A172 (cell line): ENCODE results near the gene PCDH9. TPM values are rescaled to one million over a fixed set of nuclear protein-coding genes. Genes with fewer than 3 reads are reported as not detected.
"Not testable (repeated sequence)": the region's sequence is repeated elsewhere in the genome, so short reads cannot be mapped to it uniquely, and the experiment has no call there.

Source experiments
- DNase-seq: peaks from one replicate; pipeline ENCODE4 v3.0.0-alpha.2; 2015; ENCODE audit warnings: low spot score
- total RNA-seq: library from RNA; depleted of rRNA; stranded (reverse); fragments of >200 nt; shearing (Covaris generic); gene quantifications from 2 replicates; pipeline ENCODE4 v1.2.3, GENCODE V29; 2014

The PCDH9 gene
- total RNA-seq, 1 experiment from 2014 or later: 0.02 TPM

DNA sequence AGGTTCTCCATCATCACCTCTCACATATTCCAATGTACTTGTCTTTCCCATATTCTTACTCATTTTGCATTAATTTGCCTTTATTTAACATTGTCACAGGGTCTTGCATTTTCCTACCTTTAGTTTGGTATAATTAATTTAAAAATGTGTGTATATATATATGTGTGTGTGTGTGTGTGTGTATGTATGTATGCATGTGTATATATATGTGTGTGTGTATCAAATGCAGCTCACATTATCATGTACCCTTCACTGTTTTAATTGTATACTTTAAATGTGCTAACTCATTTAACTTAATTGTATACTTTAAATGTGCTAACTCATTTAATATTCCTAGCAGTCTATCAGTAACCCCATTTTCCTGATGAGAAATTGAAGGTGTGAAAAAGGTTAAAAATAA lies 104.5 kb downstream of the PCDH9 start:
- DNase-seq: no peak

DNA sequence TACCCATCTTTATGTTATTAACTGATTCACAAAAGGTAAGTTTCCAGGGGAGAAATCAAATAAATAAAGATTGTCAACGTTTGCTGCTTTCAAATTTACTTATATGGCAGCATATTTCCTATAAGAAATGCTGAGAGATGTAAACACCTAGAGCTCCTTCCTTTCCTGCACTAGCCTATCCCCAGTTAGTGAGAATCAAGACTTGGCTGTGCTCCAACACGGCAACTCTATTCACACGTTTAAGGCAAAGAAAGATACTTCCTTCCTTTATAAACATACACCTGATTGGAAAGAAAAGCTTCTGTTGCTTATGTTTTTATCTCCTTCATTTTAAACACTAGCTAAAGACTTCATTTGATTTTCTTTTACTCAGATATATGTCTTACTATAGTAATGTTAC lies 107.0 kb downstream of the PCDH9 start:
- no peak for DNase-seq

DNA sequence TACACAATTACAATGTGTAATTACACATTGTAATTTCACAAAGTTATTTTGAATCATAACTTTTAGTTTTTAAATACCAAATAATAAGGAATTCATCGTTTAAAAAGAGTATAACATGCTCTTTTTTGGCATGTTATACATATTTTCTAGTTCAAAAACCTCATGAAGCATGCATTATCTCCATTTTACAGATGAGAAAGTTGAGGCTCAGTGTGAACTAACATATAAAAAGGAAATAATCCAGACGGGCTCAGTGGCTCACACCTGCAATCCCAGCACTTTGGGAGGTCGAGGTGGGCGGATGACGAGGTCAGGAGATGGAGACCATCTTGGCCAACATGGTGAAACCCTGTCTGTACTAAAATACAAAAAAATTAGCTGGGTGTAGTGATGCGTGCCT lies 107.9 kb downstream of the PCDH9 start:
- no peak for DNase-seq

DNA sequence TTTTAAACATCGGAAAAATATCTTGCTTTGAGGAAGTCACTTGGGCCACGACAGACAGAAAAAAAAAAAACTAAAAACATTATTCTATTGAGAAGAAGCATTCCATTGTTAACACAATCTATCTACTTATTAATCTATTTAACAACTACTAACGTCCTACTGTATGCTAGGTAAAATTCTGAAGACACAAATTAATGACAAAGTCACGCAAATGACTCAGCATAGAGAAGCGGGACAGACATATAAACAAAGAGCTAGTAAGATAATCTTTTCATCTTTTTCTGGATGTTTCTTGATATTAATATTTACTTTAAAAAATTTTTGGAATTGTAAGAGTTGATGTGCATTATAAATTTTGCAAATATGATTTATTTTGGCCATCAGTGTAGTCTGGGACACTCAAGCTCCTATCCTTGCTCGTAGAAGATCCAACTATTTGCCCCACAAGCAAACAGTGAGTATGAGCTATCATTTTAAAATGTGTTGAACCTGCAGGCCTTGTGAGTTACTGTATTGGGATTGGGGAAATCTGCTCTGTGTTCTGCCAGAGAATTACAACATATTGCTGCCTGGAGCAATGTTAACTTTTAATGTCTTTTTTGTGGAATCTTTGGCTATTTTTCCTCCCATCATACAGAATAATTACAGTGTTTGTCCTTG lies 109.1 kb downstream of the PCDH9 start:
- no peak for DNase-seq

DNA sequence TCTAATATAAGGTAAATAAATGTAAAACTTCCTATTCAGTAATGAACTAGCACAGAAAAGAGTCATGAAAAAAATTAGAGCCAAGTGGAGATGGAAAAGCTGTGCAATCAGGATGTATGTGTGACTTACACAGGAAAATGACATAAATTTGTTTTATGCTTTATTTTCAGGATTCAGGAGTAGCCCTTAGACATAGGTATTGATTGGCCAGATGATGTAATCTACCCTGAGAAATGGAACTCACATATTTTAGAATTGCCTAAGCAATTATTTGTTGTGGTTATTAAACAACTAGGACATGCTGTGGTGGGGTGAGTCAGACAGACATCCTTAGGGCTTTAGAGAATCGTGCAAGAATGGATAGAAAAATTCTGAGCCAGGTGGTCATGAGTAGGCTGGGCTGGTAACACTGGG lies 110.6 kb downstream of the PCDH9 start:
- no peak for DNase-seq

DNA sequence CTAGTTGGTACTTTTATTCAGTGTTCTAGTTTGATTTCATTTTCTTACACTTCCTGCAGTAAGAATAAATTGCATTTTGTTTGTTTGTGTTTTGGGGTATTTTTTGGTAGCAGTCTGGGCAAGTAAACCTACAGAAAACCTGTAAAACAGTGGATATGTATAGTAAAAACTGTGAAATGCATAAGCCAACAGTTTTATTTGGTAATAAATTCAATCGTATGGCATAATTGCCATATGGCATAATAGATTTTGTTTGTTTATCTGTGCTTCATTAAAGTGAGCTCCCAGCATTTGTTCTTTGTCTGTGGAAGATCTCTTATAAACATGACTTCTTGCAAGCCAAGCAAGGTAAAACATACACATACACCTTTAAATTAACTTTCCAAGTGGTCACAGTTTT lies 111.9 kb downstream of the PCDH9 start:
- no peak for DNase-seq

DNA sequence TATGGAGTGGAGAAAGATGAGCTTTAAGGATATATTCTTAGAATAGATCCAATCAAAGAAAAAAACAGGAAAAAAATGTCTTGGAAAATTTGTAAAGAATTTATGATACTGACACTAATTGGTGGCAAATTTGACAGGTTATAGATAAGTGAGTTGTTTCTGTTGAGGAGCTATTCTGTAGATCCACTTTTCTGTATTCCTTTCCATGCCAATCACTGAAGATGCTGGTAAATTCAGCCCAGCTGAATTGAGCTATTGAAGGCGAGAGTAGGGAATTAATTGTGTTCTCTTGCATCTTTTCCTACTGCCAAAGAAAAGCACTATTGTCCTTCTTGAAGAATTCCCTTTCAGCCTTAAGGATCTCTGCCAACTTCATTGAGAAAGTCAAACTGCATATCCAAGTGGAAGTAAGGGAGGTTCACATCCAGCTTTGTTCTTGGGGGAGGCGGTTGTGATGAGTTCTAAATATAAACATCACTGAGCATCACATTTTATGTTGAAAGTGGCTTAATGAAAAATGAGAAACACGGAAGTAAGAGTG lies 113.1 kb downstream of the PCDH9 start:
- no peak for DNase-seq

DNA sequence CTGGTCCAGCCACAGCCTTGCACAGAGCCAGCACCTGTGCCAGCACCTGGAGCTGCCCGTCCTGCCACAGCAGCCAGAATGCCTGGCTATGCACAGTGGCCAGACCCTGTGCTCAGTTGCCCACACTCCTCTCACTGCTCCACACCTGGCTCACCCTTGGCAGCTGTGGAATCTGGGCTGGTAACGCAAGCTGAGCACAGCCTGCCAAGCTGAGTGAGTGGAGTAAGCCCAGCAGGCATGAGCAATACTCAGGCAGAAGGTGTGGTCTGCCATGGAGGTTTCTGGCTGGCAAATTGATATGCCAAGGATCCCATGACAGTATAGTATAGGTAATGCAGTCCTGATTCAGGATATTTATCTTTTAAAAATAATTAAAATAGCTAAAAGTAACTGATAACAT lies 122.2 kb downstream of the PCDH9 start:
- DNase-seq: no peak

DNA sequence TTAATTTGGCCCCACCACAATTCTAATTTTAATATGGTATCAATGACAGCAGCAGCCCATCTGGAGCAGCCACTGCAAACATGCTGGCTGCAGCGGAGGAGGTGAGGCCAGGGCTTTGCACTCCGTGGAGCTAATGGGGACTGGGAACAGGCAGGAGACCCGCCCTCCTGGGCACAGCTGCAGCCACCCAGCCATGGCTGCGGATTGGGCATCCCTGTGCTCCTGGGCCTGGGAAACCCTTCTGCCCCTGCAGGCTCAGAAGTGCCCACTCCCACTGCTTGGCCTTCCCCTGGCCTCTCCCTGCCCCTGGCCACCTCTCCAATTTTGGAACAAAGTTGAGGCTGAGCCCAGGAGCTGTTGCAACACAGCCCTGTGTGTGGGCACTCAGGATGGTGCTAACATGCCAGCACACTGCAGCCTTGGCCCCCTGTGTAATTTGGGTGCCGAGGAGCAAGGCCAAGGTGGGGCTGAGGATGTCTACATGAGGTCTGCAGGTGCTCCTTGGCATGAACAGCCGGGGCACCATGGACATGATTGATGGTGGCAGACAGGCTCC lies 123.6 kb downstream of the PCDH9 start:
- DNase-seq: no peak

DNA sequence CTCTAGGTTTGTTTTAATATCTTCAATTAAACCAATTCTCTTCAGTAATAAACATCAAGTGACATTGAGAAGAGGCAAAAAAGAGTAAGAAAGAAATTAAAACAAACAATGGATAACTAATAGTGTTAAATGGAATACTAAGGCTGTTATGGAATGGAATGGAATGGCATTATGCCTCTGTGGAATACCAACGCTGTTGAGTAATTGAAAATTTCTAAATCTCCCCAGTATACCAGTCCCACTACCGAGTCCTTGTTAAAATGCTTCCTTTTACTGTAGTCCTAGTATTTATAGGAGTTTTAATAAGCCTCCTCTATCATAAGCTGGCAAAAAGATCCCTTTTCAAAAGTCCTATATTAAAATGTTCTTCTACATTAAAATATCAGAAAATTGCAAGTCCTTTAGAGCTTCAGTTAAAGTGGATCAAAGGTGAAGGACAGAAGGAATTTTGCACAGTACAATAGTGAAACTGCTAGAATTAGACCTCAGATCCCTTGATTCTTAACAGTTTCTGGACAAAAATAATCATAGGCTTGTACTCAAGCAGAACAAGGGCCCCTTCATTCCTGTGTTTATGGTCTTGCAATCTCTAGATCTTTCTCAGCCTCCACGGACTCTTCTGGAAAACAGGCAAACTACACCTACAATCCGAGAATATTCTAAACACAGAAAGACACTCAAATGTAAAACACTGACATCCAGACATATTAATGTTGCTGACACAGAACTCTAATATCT lies 128.2 kb downstream of the PCDH9 start:
- DNase-seq: no peak

DNA sequence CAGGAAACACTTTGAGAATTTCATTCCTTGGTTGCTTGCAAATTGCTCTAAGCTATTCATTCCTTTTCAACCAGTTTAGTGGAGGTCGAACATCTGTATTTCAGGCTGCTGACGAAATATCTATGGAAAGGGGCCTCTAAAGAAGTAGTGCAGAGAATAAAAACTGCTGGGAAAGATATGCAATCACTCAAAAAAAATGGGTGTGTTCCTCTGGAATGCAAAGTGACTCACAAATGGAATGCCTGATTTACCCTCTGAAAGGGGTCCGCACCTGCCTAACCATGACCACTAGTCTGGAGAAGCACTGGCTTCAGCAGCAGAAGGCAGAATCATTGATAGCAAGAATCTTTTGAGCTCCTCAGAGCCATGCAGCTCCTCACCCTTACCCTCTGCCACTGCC lies 129.4 kb downstream of the PCDH9 start:
- DNase-seq: no peak

DNA sequence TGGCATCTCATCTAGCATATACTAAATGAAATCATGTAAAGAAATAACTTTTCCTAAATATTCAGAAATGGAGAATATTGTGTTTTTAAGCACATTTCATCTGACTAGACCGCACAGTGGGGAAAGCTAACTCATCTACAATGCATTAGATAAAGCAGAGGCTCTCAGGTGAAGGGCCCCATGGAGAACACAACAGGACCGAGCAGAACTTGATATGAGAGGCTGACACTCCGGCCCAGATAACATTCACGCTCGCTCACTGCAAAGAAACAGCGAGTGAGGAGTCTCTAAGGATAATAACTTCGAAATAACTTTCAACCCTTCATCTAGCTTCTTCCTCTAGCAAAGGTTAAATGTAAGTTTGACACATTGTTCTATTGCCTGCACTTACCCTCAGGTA lies 130.6 kb downstream of the PCDH9 start:
- DNase-seq: no peak

DNA sequence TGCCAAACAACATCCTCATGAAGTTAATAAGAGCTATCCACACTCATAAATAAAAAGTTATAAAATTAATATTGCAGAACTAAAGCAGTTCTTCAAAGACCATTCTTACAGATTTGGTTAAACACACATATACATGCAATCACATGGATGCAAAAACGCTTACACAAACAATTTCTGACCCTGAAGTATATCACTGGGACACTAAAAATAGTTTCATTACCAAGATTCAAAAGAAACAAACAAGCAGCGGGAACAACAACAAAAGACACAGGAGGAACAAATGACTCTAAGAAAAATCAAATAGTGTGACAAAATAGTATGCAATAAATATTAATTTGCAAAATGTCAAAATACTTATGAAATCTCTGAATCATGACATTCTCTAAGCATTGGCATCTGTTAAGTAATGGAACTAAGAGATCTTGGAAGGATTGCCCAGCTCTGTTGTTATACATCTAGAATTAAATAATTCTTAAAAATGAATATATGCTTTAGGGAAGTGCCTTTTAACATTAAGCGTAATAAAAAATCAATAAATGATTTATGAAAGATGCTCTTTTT lies 132.2 kb downstream of the PCDH9 start:
- no peak for DNase-seq

DNA sequence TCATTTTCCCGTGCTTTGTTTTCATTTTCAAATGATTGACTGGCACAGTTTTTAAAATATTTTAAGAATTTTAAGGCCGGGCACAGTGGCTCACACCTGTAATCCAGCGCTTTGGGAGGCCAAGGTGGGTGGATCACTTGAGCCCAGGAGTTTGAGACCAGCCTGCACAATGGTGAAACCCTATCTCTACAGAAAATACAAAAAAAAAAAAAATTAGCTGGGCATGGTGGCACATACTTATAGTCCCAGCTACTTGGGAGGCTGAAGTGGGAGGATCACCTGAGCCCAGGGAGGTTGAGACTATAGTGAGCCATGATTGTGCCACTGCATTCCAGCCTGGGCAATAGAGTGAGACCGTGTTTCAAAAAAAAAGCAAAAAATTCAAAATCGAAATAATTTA lies 133.2 kb downstream of the PCDH9 start:
- not testable (repeated sequence) for DNase-seq

DNA sequence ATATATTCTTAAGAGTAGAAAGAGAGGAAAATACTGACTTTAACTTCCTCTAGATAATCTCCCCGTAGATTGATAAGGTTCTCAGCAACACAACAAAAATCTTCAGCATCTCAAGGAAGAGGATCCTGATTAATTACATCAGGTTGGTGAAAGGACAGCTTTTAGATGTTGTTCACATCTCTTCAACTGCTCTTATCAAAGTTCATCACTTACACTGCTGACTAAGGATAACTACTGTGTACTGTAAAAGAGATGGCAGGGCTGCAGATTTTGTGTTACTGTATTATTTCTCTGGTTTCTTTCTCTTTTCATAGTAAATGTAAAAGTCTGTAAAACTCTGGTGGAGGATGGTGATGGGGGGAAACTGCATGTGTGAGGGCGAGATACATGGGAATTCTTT lies 133.7 kb downstream of the PCDH9 start:
- no peak for DNase-seq

DNA sequence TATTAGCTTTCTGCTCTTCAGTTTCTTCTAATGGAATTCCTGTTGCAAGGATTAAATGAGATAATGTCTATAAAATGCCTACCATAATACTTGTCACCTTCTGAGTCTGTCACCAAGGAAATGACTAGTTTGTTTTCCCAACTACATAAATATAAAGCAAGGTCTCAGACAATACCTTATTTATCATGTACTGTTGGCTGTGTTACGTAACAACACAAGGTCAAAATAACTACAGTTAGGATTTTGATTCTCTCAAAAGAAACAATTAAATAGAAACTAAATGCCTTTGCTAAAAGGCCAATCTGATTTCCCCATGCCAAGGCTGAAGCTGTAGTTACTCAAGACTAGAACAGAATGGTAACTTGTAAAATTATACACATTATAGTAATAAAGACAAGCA lies 134.5 kb downstream of the PCDH9 start:
- no peak for DNase-seq

DNA sequence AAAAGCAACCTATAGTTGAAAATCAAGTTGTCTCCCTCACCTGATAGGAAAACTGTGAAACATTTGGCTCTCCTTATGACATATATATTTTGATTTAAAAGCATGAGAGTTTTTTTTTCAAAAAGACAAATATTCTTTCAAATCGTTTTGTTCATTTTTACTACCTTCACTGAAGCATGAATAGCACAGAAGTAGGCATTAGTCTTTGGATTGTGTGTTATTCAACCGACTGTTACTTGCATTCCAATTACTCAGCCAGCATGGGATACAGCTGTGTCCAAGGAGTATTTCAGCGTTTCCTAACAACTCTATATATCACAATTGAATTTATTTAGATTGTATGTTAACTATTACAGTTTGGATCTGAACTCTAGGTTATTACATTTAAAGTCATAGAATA lies 135.2 kb downstream of the PCDH9 start:
- no peak for DNase-seq

DNA sequence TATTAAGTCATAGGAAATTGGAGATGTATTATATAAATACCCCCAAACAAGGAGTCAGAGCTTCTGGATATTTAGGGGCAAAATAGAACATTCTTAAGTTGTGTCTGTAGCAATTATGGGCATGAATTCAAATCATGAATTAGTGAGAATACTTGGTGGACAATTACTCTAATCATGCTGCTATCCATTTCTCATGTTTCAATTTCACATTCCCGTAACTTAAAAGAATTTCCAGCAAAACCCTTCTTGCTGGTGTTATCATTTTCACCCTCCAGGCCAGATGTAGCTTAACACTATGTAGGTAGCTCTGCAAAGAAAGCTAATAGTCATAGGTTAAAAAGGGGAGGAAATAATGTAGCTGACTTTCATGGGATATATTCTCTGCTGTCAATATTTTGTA lies 136.1 kb downstream of the PCDH9 start:
- no peak for DNase-seq

DNA sequence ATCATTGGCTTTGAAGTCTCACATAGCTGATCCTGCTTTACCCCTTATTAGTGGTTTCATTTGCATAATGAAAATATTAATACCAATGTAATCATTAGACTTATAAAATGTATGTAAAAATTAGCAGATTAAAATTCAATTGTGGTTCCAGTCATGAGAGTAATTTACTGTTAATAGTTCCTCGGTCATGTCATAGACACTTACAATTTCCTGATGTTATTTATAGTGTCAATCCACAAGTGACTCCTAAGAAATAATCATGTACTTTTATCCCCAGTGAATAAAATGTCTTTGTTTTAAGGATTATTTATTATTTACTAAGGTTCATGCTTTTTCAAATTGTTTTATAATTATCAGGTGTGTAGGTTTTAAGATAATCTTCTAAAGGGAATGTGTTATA lies 138.5 kb downstream of the PCDH9 start:
- no peak for DNase-seq

DNA sequence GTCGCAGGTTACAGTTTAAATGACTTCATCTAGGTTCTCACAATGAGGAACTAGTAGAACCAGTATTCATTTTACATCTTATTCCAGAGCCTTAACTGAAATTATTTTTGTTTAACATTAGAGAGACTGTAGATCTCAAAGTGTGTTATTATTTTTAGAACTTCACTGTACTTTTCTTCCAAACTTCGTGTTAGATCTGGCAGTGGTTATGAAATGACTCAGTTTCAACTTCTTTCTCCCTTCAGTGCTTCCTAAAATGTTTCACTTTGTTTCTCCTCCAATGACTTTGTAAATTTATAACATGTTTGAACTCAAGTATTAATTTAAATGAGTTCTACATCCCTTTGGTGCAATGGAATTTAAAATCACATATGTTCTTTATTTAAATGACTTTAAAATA lies 139.3 kb downstream of the PCDH9 start:
- DNase-seq: no peak

DNA sequence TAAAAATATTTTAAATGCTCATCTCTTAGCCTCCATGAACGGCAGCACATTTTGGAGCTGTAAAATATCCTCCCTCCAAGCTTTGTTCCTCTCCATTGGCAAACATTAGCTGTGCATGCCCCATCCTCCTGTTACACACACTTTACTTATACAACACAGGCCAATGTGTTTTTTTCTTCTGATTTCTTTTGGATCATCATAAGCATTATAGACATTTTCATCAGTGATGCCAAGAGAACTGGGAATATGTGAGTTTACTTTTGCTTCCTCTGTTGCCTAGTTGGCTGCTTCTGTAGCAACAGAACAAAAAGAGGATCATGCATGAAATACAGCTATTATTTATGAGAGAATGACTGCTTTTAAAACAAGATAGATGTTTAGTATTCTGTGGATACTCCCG lies 142.6 kb downstream of the PCDH9 start:
- no peak for DNase-seq

DNA sequence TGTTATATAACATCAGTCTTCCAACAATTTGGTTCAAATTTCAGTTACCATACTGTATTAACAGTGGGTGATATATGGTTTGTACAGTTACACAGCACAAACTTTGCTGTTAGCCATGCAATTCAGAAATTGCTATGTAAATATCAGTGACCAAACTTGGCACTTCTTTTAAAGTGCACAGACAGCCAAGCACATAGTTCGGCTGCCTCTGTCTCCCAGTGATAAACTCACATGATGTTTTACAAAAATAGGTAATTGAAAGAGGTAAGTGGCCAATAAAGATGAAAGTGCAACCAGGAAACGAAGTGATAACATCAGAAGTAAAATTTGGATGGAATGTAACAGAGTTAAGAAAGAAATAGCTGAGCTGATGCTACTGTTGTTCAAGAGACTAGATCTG lies 143.9 kb downstream of the PCDH9 start:
- no peak for DNase-seq

DNA sequence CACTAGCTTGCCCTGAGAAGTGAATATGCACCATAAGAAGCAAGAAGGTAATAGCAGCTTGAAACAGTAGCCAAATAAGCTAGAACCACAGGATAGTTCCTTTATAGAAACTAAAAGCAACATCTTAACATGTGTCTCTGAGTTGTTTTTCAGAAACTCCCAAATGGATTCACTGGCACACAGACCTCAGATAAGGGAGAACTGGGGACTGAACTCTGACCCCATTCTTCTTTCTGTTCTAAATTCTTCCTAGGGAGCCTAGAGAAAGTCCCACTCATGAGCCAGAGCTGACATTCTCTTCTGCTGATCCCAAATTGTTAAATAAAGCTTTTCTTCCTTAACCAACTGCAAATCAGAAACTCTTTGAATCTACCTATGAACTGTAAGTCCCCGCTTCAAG lies 146.1 kb downstream of the PCDH9 start:
- DNase-seq: no peak
